Activated CD4-positive, alpha-beta T cell treated with anti-CD3 and anti-CD28 coated beads for 1 hour (primary cell): Measurements from ENCODE around the gene ARID5B.
"Not testable (repeated sequence)": the region's sequence is repeated elsewhere in the genome, so short reads cannot be mapped to it uniquely, and the experiment has no call there.

ENCODE experiments used
- DNase-seq: peaks from one replicate; pipeline ENCODE4 v3.0.0-alpha.2; 2020

Gene ARID5B

GRCh38 chr10:62017491-62017870, 116.0 kb downstream of the ARID5B start:
- no peak for DNase-seq

- DNase-seq: no peak
Observed at GRCh38 chr10:62018131-62018911, 116.8 kb downstream of the ARID5B start.

DNA sequence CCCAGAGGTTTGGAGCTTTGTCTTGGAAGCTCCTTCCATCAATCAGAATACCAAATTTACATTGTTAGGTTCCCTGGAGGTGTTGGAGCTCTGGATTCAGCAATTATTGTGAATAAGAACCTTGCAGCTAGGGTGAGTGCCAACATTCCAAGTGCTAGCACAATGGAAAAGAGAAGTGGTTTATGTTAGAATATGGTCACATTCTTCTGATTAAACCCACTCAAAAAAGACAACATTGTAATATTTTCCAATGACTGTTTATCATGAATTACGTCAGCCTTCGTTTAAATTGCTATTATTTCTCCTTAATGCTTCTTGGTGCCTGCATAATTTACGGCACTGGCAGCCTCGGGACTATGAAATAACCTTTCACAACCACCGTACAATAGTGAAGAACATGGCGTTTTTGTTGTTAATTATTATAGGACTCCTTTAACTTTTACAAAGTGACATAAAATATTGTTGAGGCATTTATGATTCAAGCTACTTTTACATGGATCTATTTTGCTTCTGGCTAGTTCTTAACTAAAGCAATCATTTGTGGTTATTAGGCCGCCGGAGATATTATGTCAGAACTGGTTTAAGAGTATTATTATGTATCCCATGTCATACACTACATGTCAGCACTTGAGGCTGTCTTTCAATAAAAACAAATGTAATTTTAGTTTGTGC, 117.7 kb downstream of the ARID5B start:
- DNase-seq: no peak

- no peak for DNase-seq
Observed at GRCh38 chr10:62019685-62020359, 118.3 kb downstream of the ARID5B start.

DNA sequence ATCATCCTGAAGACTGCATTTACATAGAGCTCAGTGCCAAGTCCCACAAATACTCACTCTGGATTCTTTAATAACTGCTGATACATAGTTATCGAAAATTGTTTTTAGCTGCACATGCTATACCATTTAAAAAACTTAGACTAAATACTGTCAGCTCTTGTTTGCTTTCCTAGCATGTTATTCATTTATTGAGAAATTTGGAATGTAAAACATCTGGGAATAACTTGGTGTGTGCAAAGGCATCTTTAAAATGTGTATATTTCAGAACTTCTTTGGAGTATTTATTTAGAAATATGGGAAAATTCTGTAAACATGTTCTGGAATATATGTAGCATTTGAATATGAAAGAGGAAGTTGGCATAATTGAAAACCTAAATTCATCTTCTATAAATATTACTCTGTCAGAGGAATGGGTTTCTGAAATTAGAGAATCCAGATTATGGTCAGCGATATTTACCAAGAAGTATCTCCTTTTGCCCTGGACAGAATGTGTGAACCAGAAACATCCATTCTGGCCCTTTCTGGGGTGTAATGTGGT, 119.7 kb downstream of the ARID5B start:
- no peak for DNase-seq

GRCh38 chr10:62021978-62022802, 120.7 kb downstream of the ARID5B start:
- no peak for DNase-seq

DNA sequence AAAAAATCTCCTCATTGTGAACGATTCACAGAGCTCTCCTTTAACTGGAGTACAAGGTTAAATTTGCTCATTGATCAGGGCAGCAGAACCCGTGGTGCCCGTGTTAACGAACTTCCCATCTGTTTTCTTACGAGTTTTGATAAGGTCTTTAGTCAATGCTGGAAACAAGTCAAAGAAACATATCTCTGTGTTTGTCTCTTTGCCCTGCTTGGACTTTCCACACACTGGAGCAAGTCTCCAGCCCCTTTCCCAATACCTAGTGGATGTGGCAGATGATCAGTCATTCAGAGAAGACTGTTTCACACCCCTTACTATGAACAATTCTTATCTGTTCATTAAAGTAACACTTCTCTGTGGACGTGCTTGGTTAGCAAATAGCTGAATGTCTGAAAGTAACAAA, 121.3 kb downstream of the ARID5B start:
- DNase-seq: no peak

GRCh38 chr10:62023329-62023728, 121.8 kb downstream of the ARID5B start:
- DNase-seq: no peak

GRCh38 chr10:62024026-62024701, 122.7 kb downstream of the ARID5B start:
- no peak for DNase-seq

GRCh38 chr10:62025134-62025794, 123.8 kb downstream of the ARID5B start:
- no peak for DNase-seq

- no peak for DNase-seq
Observed at GRCh38 chr10:62025901-62026879, 124.7 kb downstream of the ARID5B start.

DNA sequence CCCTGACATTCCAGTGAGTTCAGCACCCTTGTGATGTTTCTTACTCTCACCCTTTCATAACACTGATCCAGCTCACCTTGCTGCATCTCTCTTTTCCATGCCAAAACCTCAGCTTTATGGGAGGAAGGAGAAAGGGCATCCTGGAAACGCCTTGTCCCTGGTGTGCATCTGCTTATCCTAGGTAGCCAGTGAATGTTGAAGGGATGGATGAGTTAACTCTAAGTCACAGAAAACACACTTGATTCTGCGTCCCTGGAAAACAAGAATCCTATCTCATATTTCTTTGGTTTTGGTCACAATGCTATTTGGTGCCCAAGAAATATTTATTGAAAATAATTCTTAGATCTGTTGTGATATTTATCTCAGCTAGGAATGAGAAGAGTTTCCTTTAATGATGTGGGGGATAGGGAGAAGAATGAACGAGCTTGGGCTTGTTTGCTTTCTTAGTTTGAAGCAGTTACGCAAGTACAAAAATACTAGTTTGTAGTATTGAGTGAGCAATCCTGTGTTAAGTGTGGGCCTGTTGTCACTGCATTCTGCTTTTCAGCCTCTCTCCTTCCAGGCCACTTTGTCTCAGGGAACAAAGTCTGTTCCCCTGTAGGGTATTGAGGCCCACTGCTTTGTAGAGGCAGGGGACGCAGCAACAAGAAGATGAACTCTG, 126.5 kb downstream of the ARID5B start:
- no peak for DNase-seq

DNA sequence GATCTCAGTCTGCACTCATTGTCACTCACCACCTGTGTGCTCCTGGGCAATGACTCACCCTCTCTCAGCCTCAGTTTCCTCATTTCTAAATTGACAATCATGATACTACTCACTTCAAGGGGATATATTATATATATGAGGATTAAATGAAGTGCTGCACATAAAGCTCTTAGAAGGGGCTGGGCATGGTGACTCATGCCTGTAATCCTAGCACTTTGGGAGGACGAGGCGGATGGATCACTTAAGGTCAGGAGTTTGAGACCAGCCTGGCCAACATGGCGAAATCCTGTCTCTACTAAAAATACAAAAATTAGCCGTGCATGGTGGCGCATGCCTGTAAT, 127.0 kb downstream of the ARID5B start:
- DNase-seq: not testable (repeated sequence)

GRCh38 chr10:62029401-62029800, 127.9 kb downstream of the ARID5B start:
- no peak for DNase-seq

GRCh38 chr10:62031507-62031906, 130.0 kb downstream of the ARID5B start:
- no peak for DNase-seq

- DNase-seq: no peak
Observed at GRCh38 chr10:62033125-62033524, 131.6 kb downstream of the ARID5B start.

GRCh38 chr10:62034096-62034640, 132.7 kb downstream of the ARID5B start:
- no peak for DNase-seq

DNA sequence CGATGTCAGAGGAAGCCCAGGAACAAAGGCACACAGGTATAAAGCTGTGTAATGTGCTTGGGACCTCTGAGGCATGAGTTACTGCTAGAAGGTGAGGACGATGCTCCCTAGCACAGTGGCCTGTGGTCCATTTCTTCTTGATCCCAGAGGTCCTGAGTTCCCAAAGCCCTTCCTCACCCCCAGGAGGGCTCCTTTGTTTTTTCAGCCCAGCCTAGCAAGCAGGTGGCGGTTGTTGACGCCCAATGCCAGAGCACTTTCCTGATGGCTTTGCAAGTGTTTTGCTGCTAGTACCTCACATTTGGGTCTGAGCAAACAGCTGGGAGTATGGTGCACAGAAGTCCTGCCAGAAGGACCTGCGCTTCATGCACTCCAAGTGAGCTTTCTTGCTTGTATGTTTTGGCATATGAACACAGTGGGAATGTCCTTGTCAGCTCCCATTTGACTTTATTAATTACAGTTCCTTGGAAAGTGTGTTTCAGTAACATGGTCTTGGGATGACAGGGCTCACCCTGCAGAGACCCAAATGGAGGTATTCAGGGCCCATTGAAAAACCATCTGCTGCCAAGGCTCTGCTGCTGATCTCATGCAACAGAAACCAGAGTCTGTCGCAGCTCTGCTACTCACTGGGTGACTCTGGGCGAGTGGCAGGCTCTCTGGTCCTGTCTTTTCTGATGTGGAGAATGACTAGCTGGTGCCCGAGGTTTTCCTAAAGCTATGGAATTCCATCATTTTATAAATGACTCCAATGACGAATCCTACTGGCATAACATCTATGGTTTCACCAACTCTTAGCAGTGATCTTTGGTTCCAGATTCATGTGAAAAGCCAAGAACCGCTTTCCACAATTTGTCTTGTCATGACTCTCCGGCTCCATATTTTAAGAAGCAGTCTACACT, 134.9 kb downstream of the ARID5B start:
- DNase-seq: no peak
